Activated naive CD8-positive, alpha-beta T cell treated with anti-CD3 and anti-CD28 coated beads, Interleukin-2, amount 50 U/mL, for 16 hours (primary cell): ENCODE measurements around the gene OBP2A.

Experiments
- DNase-seq: peaks from one replicate; pipeline ENCODE4 v3.0.0-alpha.2; 2020; ENCODE audit warnings: low read depth, low spot score

Gene OBP2A

GRCh38 chr9:135579356-135579755 lies 33.4 kb downstream of the OBP2A start:
- no peak for DNase-seq

GRCh38 chr9:135579889-135580660 lies 34.1 kb downstream of the OBP2A start:
- DNase-seq = no peak

- no peak for DNase-seq
Measured at GRCh38 chr9:135580664-135581380, 34.9 kb downstream of the OBP2A start.

GRCh38 chr9:135581636-135582426 lies 35.9 kb downstream of the OBP2A start:
- no peak for DNase-seq

- no peak for DNase-seq
Measured at GRCh38 chr9:135582541-135582940, 36.6 kb downstream of the OBP2A start.

- DNase-seq = no peak
Measured at GRCh38 chr9:135582966-135583687, 37.2 kb downstream of the OBP2A start.

- no peak for DNase-seq
Measured at GRCh38 chr9:135583688-135584011, 37.7 kb downstream of the OBP2A start.

GRCh38 chr9:135584371-135584770 lies 38.4 kb downstream of the OBP2A start:
- no peak for DNase-seq

- no peak for DNase-seq
Measured at GRCh38 chr9:135584934-135585333, 39.0 kb downstream of the OBP2A start.

GRCh38 chr9:135586601-135587109 lies 40.7 kb downstream of the OBP2A start:
- no peak for DNase-seq

GRCh38 chr9:135587658-135588057 lies 41.7 kb downstream of the OBP2A start:
- DNase-seq = no peak

- DNase-seq = no peak
Measured at GRCh38 chr9:135588371-135588770, 42.4 kb downstream of the OBP2A start.

- DNase-seq = no peak
Measured at GRCh38 chr9:135588886-135589595, 43.1 kb downstream of the OBP2A start.

GRCh38 chr9:135589596-135590485 lies 43.9 kb downstream of the OBP2A start:
- no peak for DNase-seq

- DNase-seq = no peak
Measured at GRCh38 chr9:135590486-135591079, 44.7 kb downstream of the OBP2A start.

- DNase-seq = no peak
Measured at GRCh38 chr9:135591506-135592330, 45.8 kb downstream of the OBP2A start.

- DNase-seq = no peak
Measured at GRCh38 chr9:135592331-135592590, 46.3 kb downstream of the OBP2A start.

- no peak for DNase-seq
Measured at GRCh38 chr9:135592625-135593024, 46.7 kb downstream of the OBP2A start.

GRCh38 chr9:135596211-135596610 lies 50.3 kb downstream of the OBP2A start:
- DNase-seq = no peak
